SK-N-MC (cell line): ENCODE measurements around the gene CACNA2D1.

Experiments used
- DNase-seq: peaks from one replicate; pipeline ENCODE4 v3.0.0-alpha.2; 2011; ENCODE audit warnings: low read depth, low spot score
- H3K27ac ChIP-seq: fragments of 200-600 bp; sonication (generic); 2 replicates; pipeline ENCODE4 v1.5.1; 2016; ENCODE audit warnings: mixed run types
- H3K36me3 ChIP-seq: fragments of 200-600 bp; sonication (generic); 2 replicates; pipeline ENCODE4 v1.6.1; 2017; ENCODE audit warnings: antibody characterized with exemption, low read length, mixed read lengths; ENCODE audit not compliant: insufficient read depth
- H3K4me3 ChIP-seq: fragments of 200-600 bp; sonication (generic); 2 replicates; pipeline ENCODE4 v1.5.1; 2016
- H3K9ac ChIP-seq: fragments of 200-600 bp; sonication (generic); 2 replicates; pipeline ENCODE4 v1.8.0; 2017; ENCODE audit warnings: mixed run types, mixed read lengths; ENCODE audit not compliant: insufficient read length
- H3K9me3 ChIP-seq: fragments of 200-600 bp; sonication (generic); 2 replicates; pipeline ENCODE4 v1.6.1; 2017; ENCODE audit warnings: low read depth, mild to moderate bottlenecking, antibody characterized with exemption, low read length, moderate library complexity, mixed read lengths
- EZH2 ChIP-seq: fragments of 200-600 bp; sonication (generic); IDR thresholded peaks from one replicate; pipeline ENCODE4 v1.6.1; 2017; ENCODE audit warnings: antibody characterized with exemption
- FOXP2 ChIP-seq: optimal IDR thresholded peaks from 2 replicates; pipeline ENCODE3; 2011; ENCODE audit warnings: mild to moderate bottlenecking, moderate library complexity; ENCODE audit not compliant: insufficient read depth; ENCODE audit errors: extremely low read length, control extremely low read depth
- POLR2AphosphoS5 ChIP-seq: IDR thresholded peaks from 2 replicates; pipeline ENCODE4 v1.6.1; 2012; ENCODE audit warnings: mild to moderate bottlenecking, low read depth, low read length, borderline replicate concordance

Gene CACNA2D1

GRCh38 chr7:82313269-82313668 lies 130.3 kb downstream of the CACNA2D1 start:
- Histone ChIP-seq H3K9me3 (peaks cover 2% of the 10 kb centered on the region; the same call in 1 of the 2 replicates), H3K27ac (no peak overlapping the region), H3K4me3 (no peak overlapping the region), H3K36me3 (peaks cover 20% of the 10 kb centered on the region; the same call in 1 of the 2 replicates), H3K9ac (no peak overlapping the region)
- no peak for DNase-seq
- no peak for TF ChIP-seq POLR2AphosphoS5
- TF ChIP-seq FOXP2: no peak
- TF ChIP-seq EZH2: no peak

GRCh38 chr7:82312646-82313045 lies 130.9 kb downstream of the CACNA2D1 start:
- peaks cover 20% of the 10 kb centered on the region; the same call in 1 of the 2 replicates for H3K36me3 ChIP-seq
- peaks cover 2% of the 10 kb centered on the region; the same call in 1 of the 2 replicates for H3K9me3 ChIP-seq
- no peak overlapping the region for H3K27ac ChIP-seq
- no peak for DNase-seq
- no peak for TF ChIP-seq EZH2
- no peak for TF ChIP-seq FOXP2
- no peak for TF ChIP-seq POLR2AphosphoS5
- no peak overlapping the region for H3K9ac ChIP-seq
- no peak overlapping the region for H3K4me3 ChIP-seq

GRCh38 chr7:82305347-82306005 lies 138.1 kb downstream of the CACNA2D1 start:
- no peak for DNase-seq
- Histone ChIP-seq H3K9ac (no peak overlapping the region), H3K9me3 (no peaks in the 10 kb centered on the region; the same call in 1 of the 2 replicates), H3K4me3 (no peak overlapping the region), H3K27ac (no peak overlapping the region), H3K36me3 (peaks cover 8% of the 10 kb centered on the region; the same call in 1 of the 2 replicates)
- TF ChIP-seq FOXP2 (no peak), POLR2AphosphoS5 (no peak), EZH2 (no peak)

- Histone ChIP-seq H3K4me3 (no peak overlapping the region), H3K9me3 (peaks cover 7% of the 10 kb centered on the region; the same call in 1 of the 2 replicates), H3K36me3 (peaks cover 16% of the 10 kb centered on the region), H3K9ac (no peak overlapping the region), H3K27ac (peak overlapping the region; percentile 65)
- TF ChIP-seq EZH2 (no peak), FOXP2 (no peak)
- DNase-seq: no peak
These were observed 148.7 kb downstream of the CACNA2D1 start for GRCh38 chr7:82294865-82295264.

DNA sequence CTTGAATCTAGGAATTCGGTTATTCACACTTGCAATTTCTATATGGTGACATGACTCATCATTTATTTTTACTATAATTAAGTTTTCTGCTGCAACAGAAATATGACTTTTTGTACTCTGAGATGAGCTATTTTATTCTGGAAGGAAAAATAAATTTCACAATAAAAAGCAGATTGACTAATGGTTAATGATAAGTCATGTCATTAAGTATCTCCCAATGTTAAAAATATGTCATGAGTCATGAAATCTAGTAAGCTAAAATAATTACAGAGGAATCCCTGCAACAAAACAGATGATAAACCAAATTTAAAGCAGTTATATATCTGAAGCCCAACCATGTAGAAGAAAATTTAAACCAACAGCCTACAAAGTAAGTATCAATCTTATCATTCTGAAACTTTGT lies 149.2 kb downstream of the CACNA2D1 start:
- H3K9me3 ChIP-seq: peaks cover 7% of the 10 kb centered on the region; the same call in 1 of the 2 replicates
- no peak overlapping the region for H3K9ac ChIP-seq
- peaks cover 16% of the 10 kb centered on the region for H3K36me3 ChIP-seq
- H3K4me3 ChIP-seq: 0 out of 2 replicates have a peak overlapping the region, but pooled peaks have one; percentile 8
- DNase-seq: no peak
- H3K27ac ChIP-seq: peak overlapping the region; percentile 65
- TF ChIP-seq EZH2 (no peak), FOXP2 (no peak), POLR2AphosphoS5 (no peak)

DNA sequence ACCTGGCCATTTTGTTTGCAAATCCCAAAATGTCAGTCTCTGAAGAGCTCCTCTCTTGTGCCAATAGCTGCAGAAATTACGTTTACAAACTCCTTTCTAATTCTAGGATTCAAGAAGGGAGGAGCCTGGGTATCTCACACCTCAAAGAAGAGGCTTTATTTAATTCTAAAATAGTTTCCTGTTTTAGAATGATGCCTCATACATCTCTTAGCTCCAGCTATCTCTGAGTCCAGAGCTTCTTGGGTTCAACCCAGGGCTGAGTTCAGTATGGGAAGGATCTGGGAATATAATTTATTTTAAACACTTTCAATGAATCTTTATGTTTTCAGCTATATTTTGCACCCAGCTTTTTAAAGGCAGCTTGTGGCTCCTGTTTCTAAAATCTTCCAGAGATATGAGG lies 150.1 kb downstream of the CACNA2D1 start:
- peaks cover 7% of the 10 kb centered on the region; the same call in 1 of the 2 replicates for H3K9me3 ChIP-seq
- no peak for DNase-seq
- TF ChIP-seq FOXP2 (no peak), POLR2AphosphoS5 (no peak), EZH2 (no peak)
- H3K4me3 ChIP-seq: no peak overlapping the region
- peaks cover 16% of the 10 kb centered on the region for H3K36me3 ChIP-seq
- no peak overlapping the region for H3K9ac ChIP-seq
- peak overlapping the region; percentile 65; the same call in 1 of the 2 replicates for H3K27ac ChIP-seq

DNA sequence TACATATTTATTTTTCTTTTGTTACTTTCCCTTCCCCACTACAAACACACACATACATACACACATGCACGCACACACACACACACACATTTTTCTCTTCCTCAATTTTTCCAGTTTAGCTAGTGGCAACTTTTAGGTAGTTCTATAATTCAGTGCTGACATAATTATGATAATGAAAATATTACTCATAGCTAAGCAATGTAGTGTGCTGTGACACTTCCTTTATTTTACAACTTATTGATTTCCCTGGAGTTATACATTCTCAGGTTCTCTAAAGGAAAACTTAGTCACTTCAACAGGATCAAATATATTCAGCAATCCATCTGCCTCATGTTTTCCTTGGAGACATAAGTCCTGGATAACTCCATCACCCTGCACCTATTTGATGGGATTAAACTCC lies 151.6 kb downstream of the CACNA2D1 start:
- DNase-seq: no peak
- H3K9ac ChIP-seq: no peak overlapping the region
- peaks cover 7% of the 10 kb centered on the region; the same call in 1 of the 2 replicates for H3K9me3 ChIP-seq
- no peak for TF ChIP-seq POLR2AphosphoS5
- TF ChIP-seq FOXP2: no peak
- TF ChIP-seq EZH2: no peak
- H3K36me3 ChIP-seq: peaks cover 16% of the 10 kb centered on the region
- H3K27ac ChIP-seq: peak overlapping the region; percentile 67; the same call in 1 of the 2 replicates
- no peak overlapping the region for H3K4me3 ChIP-seq

DNA sequence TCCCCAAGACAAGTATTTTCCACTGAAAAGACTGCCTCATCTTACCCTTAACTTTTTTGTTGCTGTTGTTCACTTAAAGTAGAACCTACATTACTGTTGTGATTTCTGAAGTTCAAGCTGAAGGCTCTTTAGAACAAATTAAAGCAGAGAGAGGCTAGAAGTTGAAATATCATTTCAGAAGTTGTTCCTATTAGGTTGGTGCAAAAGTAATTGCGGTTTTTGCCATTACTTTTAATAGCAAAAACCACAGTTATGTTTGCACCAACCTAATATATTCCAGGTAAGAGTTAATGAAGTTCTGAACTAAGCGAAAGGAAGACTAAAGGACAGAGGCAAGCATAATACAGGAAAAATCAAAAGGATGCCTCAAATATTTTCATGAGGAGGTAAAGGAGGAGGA lies 153.7 kb downstream of the CACNA2D1 start:
- Histone ChIP-seq H3K36me3 (peaks cover 10% of the 10 kb centered on the region), H3K9me3 (peaks cover 7% of the 10 kb centered on the region; the same call in 1 of the 2 replicates), H3K27ac (peak overlapping the region; percentile 86), H3K9ac (no peak overlapping the region), H3K4me3 (no peak overlapping the region)
- no peak for DNase-seq
- no peak for TF ChIP-seq FOXP2
- TF ChIP-seq POLR2AphosphoS5: no peak
- no peak for TF ChIP-seq EZH2

GRCh38 chr7:82289152-82289535 lies 154.4 kb downstream of the CACNA2D1 start:
- TF ChIP-seq POLR2AphosphoS5: no peak
- no peak for TF ChIP-seq EZH2
- H3K36me3 ChIP-seq: peaks cover 13% of the 10 kb centered on the region
- DNase-seq: no peak
- H3K27ac ChIP-seq: peak overlapping the region; percentile 86
- H3K4me3 ChIP-seq: peak overlapping the region; percentile 0; the same call in 1 of the 2 replicates
- no peak overlapping the region for H3K9ac ChIP-seq
- peaks cover 7% of the 10 kb centered on the region; the same call in 1 of the 2 replicates for H3K9me3 ChIP-seq
